Left ventricle myocardium inferior (tissue), 1 donor: ENCODE results near the gene NOS1AP. TPM values are rescaled to one million over a fixed set of nuclear protein-coding genes. Genes with fewer than 3 reads are reported as not detected.

Source experiments
- DNase-seq: peaks from one replicate; pipeline ENCODE4 v3.0.0-alpha.2; 2020
- H3K27ac ChIP-seq: fragments of 200-600 bp; replicated peaks from 2 replicates; pipeline ENCODE4 v1.8.0; 2021
- H3K27me3 ChIP-seq: fragments of 200-600 bp; 2 replicates; pipeline ENCODE4 v1.8.0; 2021; ENCODE audit warnings: low read depth
- H3K36me3 ChIP-seq: fragments of 200-600 bp; 2 replicates; pipeline ENCODE4 v1.8.0; 2021
- H3K4me1 ChIP-seq: fragments of 200-600 bp; 2 replicates; pipeline ENCODE4 v1.8.0; 2021
- H3K4me3 ChIP-seq: fragments of 200-600 bp; 2 replicates; pipeline ENCODE4 v1.8.0; 2021; ENCODE audit warnings: mild to moderate bottlenecking, moderate library complexity
- H3K9me3 ChIP-seq: fragments of 200-600 bp; replicated peaks from 2 replicates; pipeline ENCODE4 v1.8.0; 2021
- CTCF ChIP-seq: fragments of 200-600 bp; IDR thresholded peaks from 2 replicates; pipeline ENCODE4 v1.8.0; 2021; ENCODE audit warnings: antibody characterized with exemption, mild to moderate bottlenecking, borderline replicate concordance
- intact Hi-C: fragments of 100-400 bp; cut with micrococcal nuclease; formaldehyde crosslinking; loops from one replicate; pipeline ENCODE4 v1.11.0; 2022
- total RNA-seq: library from RNA; stranded (reverse); fragmentation: NEBNext Ultra II Directional; extraction: Animal tissue kit (Norgen Biotek cat#: 25700); gene quantifications from one replicate; pipeline ENCODE4 v1.2.1, GENCODE V29; 2021
- donor health status: DM: no; HTN: yes; CAD: no; lungs with severe emphysema.

Gene NOS1AP
- total RNA-seq, 1 donor from 2014 or later, result 6.2 TPM

GRCh38 chr1:162087111-162087510 is 17.6 kb downstream of the NOS1AP start:
- Histone ChIP-seq H3K27ac (no peak overlapping the region), H3K4me1 (no peaks in the 10 kb centered on the region), H3K9me3 (peaks cover 5% of the 10 kb centered on the region), H3K27me3 (no peaks in the 10 kb centered on the region), H3K4me3 (no peak overlapping the region), H3K36me3 (no peaks in the 10 kb centered on the region)
- no peak for TF ChIP-seq CTCF
- DNase-seq, result no peak
- intact Hi-C loops, result no loop called here

- DNase-seq, result no peak
- intact Hi-C loops, result no loop called here
- no peak for TF ChIP-seq CTCF
- Histone ChIP-seq H3K9me3 (peaks cover 5% of the 10 kb centered on the region), H3K4me3 (no peak overlapping the region), H3K27ac (no peak overlapping the region), H3K36me3 (no peaks in the 10 kb centered on the region), H3K27me3 (no peaks in the 10 kb centered on the region), H3K4me1 (no peaks in the 10 kb centered on the region)
Observed at GRCh38 chr1:162087574-162087973, 18.1 kb downstream of the NOS1AP start.

- no peak for DNase-seq
- no peaks in the 10 kb centered on the region for H3K27me3 ChIP-seq
- H3K4me3 ChIP-seq, result no peak overlapping the region
- peaks cover 5% of the 10 kb centered on the region for H3K9me3 ChIP-seq
- H3K27ac ChIP-seq, result no peak overlapping the region
- no peak for TF ChIP-seq CTCF
- H3K36me3 ChIP-seq, result no peaks in the 10 kb centered on the region
- H3K4me1 ChIP-seq, result no peaks in the 10 kb centered on the region
- intact Hi-C loops, result no loop called here
Observed at GRCh38 chr1:162088281-162088969, 18.9 kb downstream of the NOS1AP start.

GRCh38 chr1:162089748-162090147 is 20.3 kb downstream of the NOS1AP start:
- H3K27me3 ChIP-seq, result no peaks in the 10 kb centered on the region
- H3K4me3 ChIP-seq, result no peak overlapping the region
- no peak overlapping the region for H3K27ac ChIP-seq
- DNase-seq, result no peak
- intact Hi-C loops, result no loop called here
- H3K4me1 ChIP-seq, result no peaks in the 10 kb centered on the region
- peaks cover 5% of the 10 kb centered on the region for H3K9me3 ChIP-seq
- no peaks in the 10 kb centered on the region for H3K36me3 ChIP-seq
- no peak for TF ChIP-seq CTCF

GRCh38 chr1:162090378-162090777 is 20.9 kb downstream of the NOS1AP start:
- Histone ChIP-seq H3K36me3 (no peaks in the 10 kb centered on the region), H3K9me3 (peaks cover 5% of the 10 kb centered on the region), H3K4me3 (no peak overlapping the region), H3K27ac (no peak overlapping the region), H3K4me1 (no peaks in the 10 kb centered on the region), H3K27me3 (no peaks in the 10 kb centered on the region)
- intact Hi-C loops, result no loop called here
- DNase-seq, result no peak
- TF ChIP-seq CTCF, result no peak
